Measurements from ENCODE around the gene ANKIB1.

- TF ChIP-seq CTCF (IDR thresholded peaks at IDR 0.05) = no peak
- no peak for TF ChIP-seq POLR2A (IDR thresholded peaks at IDR 0.05)
These were observed 48.3 kb downstream of the ANKIB1 start for GRCh38 chr7:92293896-92294590.
